GM11168 (cell line): ENCODE measurements around the gene S1PR3.

Source experiments
- in situ Hi-C: fragments of 300-500 bp; cut with MboI; formaldehyde crosslinking; loops from one replicate; pipeline ENCODE4 v1.12.0; 2022; ENCODE audit warnings: low sequenced_read_pairs; ENCODE audit not compliant: unreplicated experiment

The S1PR3 gene

DNA sequence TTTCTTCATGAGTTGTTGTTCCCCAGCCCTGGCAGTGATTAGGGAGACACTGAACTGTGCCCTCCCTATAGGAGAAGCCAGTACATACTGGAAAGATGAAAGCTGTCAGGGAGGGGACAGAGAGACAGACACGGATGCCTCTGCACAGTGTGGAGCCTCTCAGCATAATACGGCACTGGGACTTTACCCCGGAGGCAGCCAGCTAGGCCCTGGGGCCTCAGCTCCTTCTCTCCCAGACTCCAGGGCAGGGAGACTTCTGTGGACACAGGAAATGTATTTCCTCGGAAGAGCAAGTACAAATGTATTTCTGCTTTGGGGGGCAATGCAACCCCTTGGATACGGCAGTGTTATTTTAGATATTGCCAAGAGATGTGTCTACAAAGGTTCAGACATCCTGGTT is 62.0 kb downstream of the S1PR3 start:
- in situ Hi-C loops: no loop called here
